Measurements from ENCODE around the gene ARID1A. TPM values are rescaled to one million over a fixed set of nuclear protein-coding genes. Genes with fewer than 3 reads are reported as not detected.
"Not testable (repeated sequence)": the region's sequence is repeated elsewhere in the genome, so short reads cannot be mapped to it uniquely, and the experiment has no call there.

ARID1A gene
- total RNA-seq, 1 donor from 2014 or later = 50.4 TPM

- no peak for DNase-seq
Observed at GRCh38 chr1:26788515-26788785, 92.6 kb downstream of the ARID1A start.

GRCh38 chr1:26788836-26789611, 93.2 kb downstream of the ARID1A start:
- peak; percentile 81 for DNase-seq

GRCh38 chr1:26789612-26789865, 93.7 kb downstream of the ARID1A start:
- no peak for DNase-seq

- no peak for DNase-seq
Observed at GRCh38 chr1:26789931-26790330, 94.1 kb downstream of the ARID1A start.

- DNase-seq = no peak
Observed at GRCh38 chr1:26790551-26790953, 94.7 kb downstream of the ARID1A start.

- DNase-seq = no peak
Observed at GRCh38 chr1:26791148-26791547, 95.3 kb downstream of the ARID1A start.

- no peak for DNase-seq
Observed at GRCh38 chr1:26791626-26792025, 95.8 kb downstream of the ARID1A start.

GRCh38 chr1:26792924-26793323, 97.1 kb downstream of the ARID1A start:
- no peak for DNase-seq

- no peak for DNase-seq
Observed at GRCh38 chr1:26794391-26794790, 98.6 kb downstream of the ARID1A start.

GRCh38 chr1:26797627-26798026, 101.8 kb downstream of the ARID1A start:
- no peak for DNase-seq

GRCh38 chr1:26799479-26800142, 103.8 kb downstream of the ARID1A start:
- peak; percentile 18 for DNase-seq

- not testable (repeated sequence) for DNase-seq
Observed at GRCh38 chr1:26803932-26804331, 108.1 kb downstream of the ARID1A start.

- not testable (repeated sequence) for DNase-seq
Observed at GRCh38 chr1:26810105-26810504, 114.3 kb downstream of the ARID1A start.

- no peak for DNase-seq
Observed at GRCh38 chr1:26811057-26811456, 115.2 kb downstream of the ARID1A start.

GRCh38 chr1:26811708-26812107, 115.9 kb downstream of the ARID1A start:
- no peak for DNase-seq

GRCh38 chr1:26814377-26814776, 118.6 kb downstream of the ARID1A start:
- no peak for DNase-seq

GRCh38 chr1:26814893-26815292, 119.1 kb downstream of the ARID1A start:
- DNase-seq = no peak

- no peak for DNase-seq
Observed at GRCh38 chr1:26820784-26821269, 125.0 kb downstream of the ARID1A start.

GRCh38 chr1:26822737-26823395, 127.1 kb downstream of the ARID1A start:
- no peak for DNase-seq

- DNase-seq = no peak
Observed at GRCh38 chr1:26824731-26825130, 128.9 kb downstream of the ARID1A start.

- DNase-seq = peak; percentile 32
Observed at GRCh38 chr1:26826261-26827105, 130.7 kb downstream of the ARID1A start, which contains the start of gene ZDHHC18. Gene ZDHHC18 (plus strand): TSS chr1:26826688. CDS start chr1:26826805, 117 bp downstream.

- DNase-seq = no peak
Observed at GRCh38 chr1:26827106-26827604, 131.3 kb downstream of the ARID1A start.

Data from skin of body (tissue), 2 donors.